HAP-1 (cell line): ENCODE measurements around the gene ZNF331.
"Not testable (repeated sequence)": the region's sequence is repeated elsewhere in the genome, so short reads cannot be mapped to it uniquely, and the experiment has no call there.

ENCODE experiments used
- DNase-seq, 2 experiments: peaks; one replicate each; pipeline ENCODE4 v3.0.0-alpha.2; 2016 to 2020; ENCODE audit warnings: low spot score in 2 of 2
- H3K27me3 ChIP-seq: fragments of 250-450 bp; sonication (Bioruptor Pico); 2 replicates; pipeline ENCODE4 v1.5.1; 2020; ENCODE audit warnings: low read depth, mild to moderate bottlenecking, moderate library complexity
- H3K36me3 ChIP-seq: fragments of 250-450 bp; sonication (Bioruptor Pico); replicated peaks from 2 replicates; pipeline ENCODE4 v1.5.1; 2020; ENCODE audit warnings: mild to moderate bottlenecking
- H3K4me1 ChIP-seq: fragments of 250-450 bp; sonication (Bioruptor Pico); 2 replicates; pipeline ENCODE4 v1.5.1; 2020; ENCODE audit warnings: mild to moderate bottlenecking
- H3K4me3 ChIP-seq: fragments of 250-450 bp; sonication (Bioruptor Pico); 2 replicates; pipeline ENCODE4 v1.5.1; 2020; ENCODE audit warnings: mild to moderate bottlenecking, moderate library complexity
- H3K9me3 ChIP-seq: fragments of 250-450 bp; sonication (Bioruptor Pico); 2 replicates; pipeline ENCODE4 v1.5.1; 2020; ENCODE audit warnings: mild to moderate bottlenecking, moderate library complexity
- in situ Hi-C: fragments of 300-500 bp; cut with MboI; formaldehyde crosslinking; loops from 3 replicates; pipeline ENCODE4 v1.14.3; 2020; ENCODE audit warnings: low sequenced_read_pairs, inconsistent platforms, mixed read lengths

The ZNF331 gene

GRCh38 chr19:53537521-53538377 lies at the start of gene ZNF331:
Gene ZNF331 (plus strand): TSS chr19:53538145. CDS start chr19:53569377, 31,232 bp downstream.
- Histone ChIP-seq H3K4me3 (no peak within 1 kb of the TSS), H3K27me3 (no peaks in the 10 kb centered on the region), H3K9me3 (no peaks in the 10 kb centered on the region), H3K36me3 (peaks cover 4% of the 10 kb centered on the region; the same call in 1 of the 2 replicates), H3K4me1 (no peaks in the 10 kb centered on the region)
- in situ Hi-C loops: no loop called here
- DNase-seq: no peak

- DNase-seq: no peak
- no peaks in the 10 kb centered on the region for H3K4me1 ChIP-seq
- H3K4me3 ChIP-seq: no peak overlapping the region
- peaks cover 4% of the 10 kb centered on the region; the same call in 1 of the 2 replicates for H3K9me3 ChIP-seq
- H3K36me3 ChIP-seq: peaks cover 20% of the 10 kb centered on the region
- no peaks in the 10 kb centered on the region for H3K27me3 ChIP-seq
- in situ Hi-C loops: no loop called here
Observed at GRCh38 chr19:53492153-53492552, 45.8 kb upstream of the ZNF331 start.

GRCh38 chr19:53497311-53498023 lies 40.5 kb upstream of the ZNF331 start:
- in situ Hi-C loops, H3K4me3 ChIP-seq, H3K36me3 ChIP-seq, H3K27me3 ChIP-seq, DNase-seq, H3K9me3 ChIP-seq, H3K4me1 ChIP-seq: not testable (repeated sequence)

DNA sequence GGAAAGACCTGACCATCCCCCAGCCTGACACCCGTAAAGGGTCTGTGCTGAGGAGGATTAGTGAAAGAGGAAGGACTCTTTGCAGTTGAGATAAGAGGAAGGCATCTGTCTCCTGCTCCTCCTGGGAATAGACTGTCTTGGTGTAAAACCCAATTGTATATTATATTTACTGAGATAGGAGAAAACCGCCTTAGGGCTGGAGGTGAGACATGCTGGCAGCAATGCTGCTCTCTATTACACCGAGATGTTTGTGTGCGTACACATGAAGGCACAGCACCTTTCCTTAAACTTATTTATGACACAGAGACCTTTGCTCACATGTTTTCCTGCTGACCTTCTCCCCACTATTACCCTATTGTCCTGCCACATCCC lies 39.9 kb upstream of the ZNF331 start:
- H3K9me3 ChIP-seq, H3K36me3 ChIP-seq, DNase-seq, H3K4me3 ChIP-seq, H3K4me1 ChIP-seq, in situ Hi-C loops, H3K27me3 ChIP-seq: not testable (repeated sequence)

DNA sequence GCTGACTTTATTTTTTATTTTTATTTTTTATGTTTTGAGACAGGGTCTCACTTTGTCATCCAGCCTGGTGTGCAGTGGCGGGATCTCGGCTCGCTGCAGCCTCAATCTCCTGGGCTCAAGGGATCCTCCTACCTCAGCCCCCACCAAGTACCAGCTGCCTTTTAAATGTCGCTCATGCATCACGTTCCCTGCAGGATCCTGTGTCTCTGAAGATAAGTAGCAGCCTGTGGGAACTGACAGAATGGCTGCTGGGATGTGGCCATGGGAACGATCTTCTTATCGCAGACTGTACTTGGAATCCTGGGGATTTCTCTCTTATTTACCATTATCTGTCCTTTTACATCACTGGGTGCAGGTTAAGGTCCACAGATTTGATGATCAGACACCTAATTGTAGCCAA lies 34.8 kb upstream of the ZNF331 start:
- H3K27me3 ChIP-seq, H3K9me3 ChIP-seq, H3K4me3 ChIP-seq, H3K4me1 ChIP-seq, DNase-seq, in situ Hi-C loops, H3K36me3 ChIP-seq: not testable (repeated sequence)

- in situ Hi-C loops, H3K4me1 ChIP-seq, H3K36me3 ChIP-seq, H3K27me3 ChIP-seq, DNase-seq, H3K9me3 ChIP-seq, H3K4me3 ChIP-seq: not testable (repeated sequence)
Observed at GRCh38 chr19:53503671-53504364, 34.1 kb upstream of the ZNF331 start.

- H3K4me3 ChIP-seq, H3K27me3 ChIP-seq, H3K4me1 ChIP-seq, H3K36me3 ChIP-seq, H3K9me3 ChIP-seq, in situ Hi-C loops: not testable (repeated sequence)
- peak in 1 of 2 experiments; percentile 19 for DNase-seq
Observed at GRCh38 chr19:53504365-53504703, 33.6 kb upstream of the ZNF331 start.

DNA sequence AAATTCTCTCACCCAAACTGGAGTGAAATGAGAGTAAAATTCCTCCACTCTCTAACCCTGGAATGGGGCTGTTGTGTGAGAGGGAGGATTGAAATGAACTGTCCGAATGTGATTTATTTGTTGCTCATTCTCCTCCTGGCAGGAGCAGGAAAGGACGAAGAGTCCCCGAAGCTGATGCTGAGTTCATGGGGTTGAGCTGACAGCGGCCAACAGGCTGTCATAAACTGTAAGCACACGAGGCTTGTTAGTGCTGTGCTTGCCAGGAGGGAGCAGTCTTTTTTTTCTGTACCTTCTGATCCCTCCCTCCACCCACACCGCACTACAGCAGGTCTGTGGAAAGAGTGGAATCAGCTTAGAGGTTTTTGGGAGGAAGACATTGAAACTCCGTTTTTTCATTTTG lies 33.1 kb upstream of the ZNF331 start:
- DNase-seq: no peak
- in situ Hi-C loops: no loop called here
- Histone ChIP-seq H3K4me3 (no peak overlapping the region), H3K27me3 (no peaks in the 10 kb centered on the region), H3K36me3 (no peaks in the 10 kb centered on the region), H3K9me3 (no peaks in the 10 kb centered on the region), H3K4me1 (no peaks in the 10 kb centered on the region)

DNA sequence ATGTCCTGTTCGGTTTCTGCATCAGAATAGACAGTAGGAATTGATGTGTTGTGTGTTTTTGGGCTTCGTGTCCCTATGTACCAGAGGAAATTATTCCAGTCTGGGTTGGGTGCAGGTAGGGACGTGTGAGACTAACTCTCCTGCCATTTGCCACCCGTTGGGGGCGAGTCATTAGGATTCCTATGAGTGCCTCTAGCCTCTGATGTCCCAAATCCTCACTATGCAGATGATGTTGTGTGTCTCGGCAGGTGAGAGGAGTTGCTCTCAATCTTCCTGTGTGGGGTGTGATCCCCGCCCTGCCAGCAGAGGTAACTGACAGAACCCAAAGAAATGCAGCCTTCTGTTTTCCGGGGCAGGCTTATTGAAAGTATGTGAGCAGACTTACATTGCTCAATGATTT lies 31.2 kb upstream of the ZNF331 start:
- Histone ChIP-seq H3K9me3 (no peaks in the 10 kb centered on the region), H3K27me3 (no peaks in the 10 kb centered on the region), H3K36me3 (no peaks in the 10 kb centered on the region), H3K4me1 (no peaks in the 10 kb centered on the region), H3K4me3 (no peak overlapping the region)
- in situ Hi-C loops: no loop called here
- DNase-seq: no peak

- DNase-seq: no peak
- Histone ChIP-seq H3K27me3 (no peaks in the 10 kb centered on the region), H3K4me3 (no peak overlapping the region), H3K9me3 (no peaks in the 10 kb centered on the region), H3K4me1 (no peaks in the 10 kb centered on the region), H3K36me3 (no peaks in the 10 kb centered on the region)
- in situ Hi-C loops: no loop called here
Observed at GRCh38 chr19:53507523-53508442, 30.2 kb upstream of the ZNF331 start.

- Histone ChIP-seq H3K9me3 (no peaks in the 10 kb centered on the region), H3K36me3 (no peaks in the 10 kb centered on the region), H3K27me3 (no peaks in the 10 kb centered on the region), H3K4me3 (no peak overlapping the region), H3K4me1 (no peaks in the 10 kb centered on the region)
- in situ Hi-C loops: no loop called here
- DNase-seq: no peak
Observed at GRCh38 chr19:53509443-53509842, 28.5 kb upstream of the ZNF331 start.

GRCh38 chr19:53509845-53510244 lies 28.1 kb upstream of the ZNF331 start:
- in situ Hi-C loops: no loop called here
- DNase-seq: no peak

GRCh38 chr19:53511357-53511756 lies 26.6 kb upstream of the ZNF331 start:
- no peak overlapping the region for H3K4me3 ChIP-seq
- no peaks in the 10 kb centered on the region for H3K4me1 ChIP-seq
- in situ Hi-C loops: no loop called here
- no peaks in the 10 kb centered on the region for H3K27me3 ChIP-seq
- no peak for DNase-seq
- no peaks in the 10 kb centered on the region for H3K9me3 ChIP-seq
- no peaks in the 10 kb centered on the region for H3K36me3 ChIP-seq

More at GRCh38 chr19:53509845-53510244, 28.1 kb upstream of the ZNF331 start:
- H3K36me3 ChIP-seq: no peaks in the 10 kb centered on the region
- no peaks in the 10 kb centered on the region for H3K9me3 ChIP-seq
- H3K27me3 ChIP-seq: no peaks in the 10 kb centered on the region
- no peak overlapping the region for H3K4me3 ChIP-seq
- H3K4me1 ChIP-seq: no peaks in the 10 kb centered on the region
